ENCODE results near the gene WDR27.

WDR27 gene

GRCh38 chr6:169558774-169559441 lies 142.9 kb downstream of the WDR27 start:
- DNase-seq, result no peak

GRCh38 chr6:169558378-169558773 lies 143.5 kb downstream of the WDR27 start:
- DNase-seq, result no peak

GRCh38 chr6:169557887-169558286 lies 143.9 kb downstream of the WDR27 start:
- DNase-seq, result no peak

GRCh38 chr6:169556758-169557548 lies 144.9 kb downstream of the WDR27 start:
- no peak for DNase-seq

GRCh38 chr6:169555971-169556617 lies 145.7 kb downstream of the WDR27 start:
- no peak for DNase-seq

- no peak for DNase-seq
Observed at GRCh38 chr6:169545982-169546381, 155.8 kb downstream of the WDR27 start.

- DNase-seq, result no peak
Observed at GRCh38 chr6:169543704-169544103, 158.1 kb downstream of the WDR27 start.

- no peak for DNase-seq
Observed at GRCh38 chr6:169542491-169542890, 159.3 kb downstream of the WDR27 start.

GRCh38 chr6:169539176-169539897 lies 162.5 kb downstream of the WDR27 start:
- DNase-seq, result no peak

GRCh38 chr6:169536446-169537170 lies 165.2 kb downstream of the WDR27 start:
- no peak for DNase-seq

GRCh38 chr6:169534039-169534421 lies 167.8 kb downstream of the WDR27 start:
- no peak for DNase-seq

- no peak for DNase-seq
Observed at GRCh38 chr6:169533301-169534038, 168.4 kb downstream of the WDR27 start.

- DNase-seq, result no peak
Observed at GRCh38 chr6:169530752-169531123, 171.1 kb downstream of the WDR27 start.

- peak; percentile 6 for DNase-seq
Observed at GRCh38 chr6:169529931-169530751, 171.7 kb downstream of the WDR27 start.

GRCh38 chr6:169528755-169529154 lies 173.1 kb downstream of the WDR27 start:
- DNase-seq, result no peak

GRCh38 chr6:169527306-169527705 lies 174.5 kb downstream of the WDR27 start:
- DNase-seq, result no peak

- no peak for DNase-seq
Observed at GRCh38 chr6:169521825-169522224, 180.0 kb downstream of the WDR27 start.

GRCh38 chr6:169520104-169520503 lies 181.7 kb downstream of the WDR27 start:
- no peak for DNase-seq

GRCh38 chr6:169518451-169518850 lies 183.4 kb downstream of the WDR27 start:
- DNase-seq, result no peak

GRCh38 chr6:169513478-169514193 lies 188.2 kb downstream of the WDR27 start:
- DNase-seq, result no peak
